HG03342 (cell line): ENCODE data around the gene EIF4EBP3.
A peak's percentile ranks its signal among the peaks of the same experiment; 100 is the strongest.

Source experiments
- ATAC-seq: cut with Tn5 transposase; IDR thresholded peaks from one replicate; pipeline ENCODE4 v1.9.1; 2021; ENCODE audit warnings: mild to moderate bottlenecking, moderate library complexity; ENCODE audit not compliant: unreplicated experiment

The EIF4EBP3 gene

GRCh38 chr5:140556438-140556837, 9.0 kb downstream of the EIF4EBP3 start:
- ATAC-seq: no peak

GRCh38 chr5:140557136-140557805, 9.8 kb downstream of the EIF4EBP3 start, which contains the start of gene SRA1:
TSS of gene SRA1 (minus strand) at chr5:140557473. CDS start at chr5:140557452, 21 bp downstream.
- peak; percentile 93 for ATAC-seq

GRCh38 chr5:140557965-140558364, 10.5 kb downstream of the EIF4EBP3 start:
- ATAC-seq: no peak

- ATAC-seq: no peak
These were observed 11.1 kb downstream of the EIF4EBP3 start for GRCh38 chr5:140558542-140558941.

GRCh38 chr5:140560227-140560626, 12.8 kb downstream of the EIF4EBP3 start:
- ATAC-seq: no peak

- ATAC-seq: no peak
These were observed 14.5 kb downstream of the EIF4EBP3 start for GRCh38 chr5:140561753-140562523.

GRCh38 chr5:140563596-140563995, 16.1 kb downstream of the EIF4EBP3 start:
- ATAC-seq: no peak

- ATAC-seq: peak; percentile 87
These were observed 16.9 kb downstream of the EIF4EBP3 start, which contains the start of the genes APBB3 and SLC35A4 for GRCh38 chr5:140564196-140565023. TSS of gene APBB3 (minus strand) at chr5:140564598. CDS start at chr5:140564245, 353 bp downstream. TSS of gene SLC35A4 (plus strand) at chr5:140564828. CDS start at chr5:140567170, 2,342 bp downstream.

GRCh38 chr5:140565024-140565779, 17.7 kb downstream of the EIF4EBP3 start:
- ATAC-seq: no peak

- ATAC-seq: no peak
These were observed 18.3 kb downstream of the EIF4EBP3 start for GRCh38 chr5:140565780-140566095.

- ATAC-seq: no peak
These were observed 19.2 kb downstream of the EIF4EBP3 start for GRCh38 chr5:140566665-140567064.

- no peak for ATAC-seq
These were observed 19.8 kb downstream of the EIF4EBP3 start for GRCh38 chr5:140567136-140567818.

- ATAC-seq: no peak
These were observed 20.4 kb downstream of the EIF4EBP3 start for GRCh38 chr5:140567871-140568270.

GRCh38 chr5:140568443-140569063, 21.1 kb downstream of the EIF4EBP3 start:
- ATAC-seq: no peak

GRCh38 chr5:140569197-140569596, 21.7 kb downstream of the EIF4EBP3 start:
- ATAC-seq: peak; percentile 29

- ATAC-seq: no peak
These were observed 22.6 kb downstream of the EIF4EBP3 start for GRCh38 chr5:140570058-140570457.

GRCh38 chr5:140570488-140570887, 23.0 kb downstream of the EIF4EBP3 start:
- ATAC-seq: no peak

GRCh38 chr5:140571105-140571504, 23.6 kb downstream of the EIF4EBP3 start:
- no peak for ATAC-seq

GRCh38 chr5:140573683-140574082, 26.2 kb downstream of the EIF4EBP3 start:
- ATAC-seq: no peak

GRCh38 chr5:140574165-140574564, 26.7 kb downstream of the EIF4EBP3 start:
- ATAC-seq: no peak
